ENCODE measurements around the gene TCTN3.
"Not testable (repeated sequence)": the region's sequence is repeated elsewhere in the genome, so short reads cannot be mapped to it uniquely, and the experiment has no call there.

Gene TCTN3

GRCh38 chr10:95688648-95689047 lies 5.1 kb downstream of the TCTN3 start:
- no peak for DNase-seq

GRCh38 chr10:95683966-95684365 lies 9.8 kb downstream of the TCTN3 start:
- DNase-seq, result no peak

- no peak for DNase-seq
Measured at GRCh38 chr10:95675403-95676116, 18.2 kb downstream of the TCTN3 start.

GRCh38 chr10:95674643-95675042 lies 19.1 kb downstream of the TCTN3 start:
- DNase-seq, result no peak

GRCh38 chr10:95672641-95673040 lies 21.1 kb downstream of the TCTN3 start:
- DNase-seq, result not testable (repeated sequence)

GRCh38 chr10:95664543-95664942 lies 29.2 kb downstream of the TCTN3 start:
- no peak for DNase-seq

GRCh38 chr10:95663496-95663895 lies 30.2 kb downstream of the TCTN3 start:
- DNase-seq, result no peak

- no peak for DNase-seq
Measured at GRCh38 chr10:95661818-95662217, 31.9 kb downstream of the TCTN3 start.

GRCh38 chr10:95660283-95660682 lies 33.4 kb downstream of the TCTN3 start:
- DNase-seq, result no peak

GRCh38 chr10:95657250-95657649 lies 36.5 kb downstream of the TCTN3 start:
- no peak for DNase-seq

- peak; percentile 76 to 92 (median 81) for DNase-seq
Measured at GRCh38 chr10:95656291-95657164, 37.2 kb downstream of the TCTN3 start, which contains the start of gene ALDH18A1. ALDH18A1 (minus strand) TSS chr10:95656711; CDS start chr10:95653377, 3,334 bp downstream.

- DNase-seq, result peak in 2 of 5 donors; percentile 0 to 34
Measured at GRCh38 chr10:95655571-95656290, 38.0 kb downstream of the TCTN3 start.

- no peak for DNase-seq
Measured at GRCh38 chr10:95653895-95654294, 39.8 kb downstream of the TCTN3 start.

GRCh38 chr10:95651346-95652060 lies 42.2 kb downstream of the TCTN3 start:
- no peak for DNase-seq

- DNase-seq, result no peak
Measured at GRCh38 chr10:95650232-95650631, 43.5 kb downstream of the TCTN3 start.

GRCh38 chr10:95648138-95648537 lies 45.6 kb downstream of the TCTN3 start:
- no peak for DNase-seq

- no peak for DNase-seq
Measured at GRCh38 chr10:95646160-95646559, 47.6 kb downstream of the TCTN3 start.

GRCh38 chr10:95644901-95645300 lies 48.8 kb downstream of the TCTN3 start:
- no peak for DNase-seq

GRCh38 chr10:95640891-95641315 lies 52.8 kb downstream of the TCTN3 start:
- DNase-seq, result no peak

GRCh38 chr10:95637911-95638310 lies 55.8 kb downstream of the TCTN3 start:
- no peak for DNase-seq

GRCh38 chr10:95637140-95637539 lies 56.6 kb downstream of the TCTN3 start:
- no peak for DNase-seq

GRCh38 chr10:95635319-95635733 lies 58.4 kb downstream of the TCTN3 start:
- no peak for DNase-seq

All from T-helper 1 cell (primary cell).